OCI-LY1 (cell line): ENCODE measurements around the gene AFMID.

Source experiments
- H2AFZ ChIP-seq: fragments of 200-600 bp; sonication (generic), shearing (Covaris generic); 2 replicates; pipeline ENCODE4 v1.6.0; 2014; ENCODE audit warnings: antibody characterized with exemption, mild to moderate bottlenecking, low read length
- H3F3A ChIP-seq: fragments of 200-600 bp; sonication (generic), shearing (Covaris generic); 2 replicates; pipeline ENCODE4 v1.6.0; 2014; ENCODE audit warnings: mild to moderate bottlenecking, antibody characterized with exemption, low read length, moderate library complexity; ENCODE audit not compliant: insufficient read depth
- H3K27ac ChIP-seq: fragments of 200-600 bp; sonication (generic); 2 replicates; pipeline ENCODE4 v1.5.1; 2014; ENCODE audit warnings: low read length, mixed run types, mild to moderate bottlenecking, low read depth; ENCODE audit not compliant: poor library complexity, severe bottlenecking
- H3K27me3 ChIP-seq: fragments of 200-600 bp; sonication (generic); 2 replicates; pipeline ENCODE4 v1.6.0; 2014; ENCODE audit warnings: antibody characterized with exemption, mild to moderate bottlenecking, low read length, moderate library complexity; ENCODE audit not compliant: insufficient read depth
- H3K36me3 ChIP-seq: fragments of 200-600 bp; sonication (generic); 2 replicates; pipeline ENCODE4 v1.6.1; 2014; ENCODE audit warnings: mild to moderate bottlenecking, antibody characterized with exemption, low read length, moderate library complexity, mixed read lengths; ENCODE audit not compliant: insufficient read depth
- H3K4me1 ChIP-seq: fragments of 200-600 bp; sonication (generic); 2 replicates; pipeline ENCODE4 v1.5.1; 2014; ENCODE audit warnings: mild to moderate bottlenecking, low read length, moderate library complexity; ENCODE audit not compliant: insufficient read depth, severe bottlenecking
- H3K4me2 ChIP-seq: fragments of 200-600 bp; sonication (generic), shearing (Covaris generic); 2 replicates; pipeline ENCODE4 v1.6.1; 2014; ENCODE audit warnings: low read length
- H3K4me3 ChIP-seq: fragments of 200-600 bp; sonication (generic); 2 replicates; pipeline ENCODE4 v1.5.1; 2014; ENCODE audit warnings: low read length, low read depth, mild to moderate bottlenecking, mixed read lengths; ENCODE audit not compliant: poor library complexity, severe bottlenecking
- H3K79me2 ChIP-seq: fragments of 200-600 bp; shearing (Covaris generic); 2 replicates; pipeline ENCODE4 v1.6.1; 2016; ENCODE audit warnings: mixed run types, low read length, mixed read lengths; ENCODE audit not compliant: insufficient read depth
- H3K9ac ChIP-seq: fragments of 200-600 bp; sonication (generic), shearing (Covaris generic); 2 replicates; pipeline ENCODE4 v1.6.1; 2014; ENCODE audit warnings: mild to moderate bottlenecking, low read length, mixed read lengths
- H3K9me2 ChIP-seq: fragments of 200-600 bp; sonication (generic), shearing (Covaris generic); 2 replicates; pipeline ENCODE4 v1.6.1; 2014; ENCODE audit warnings: low read depth, mild to moderate bottlenecking, low read length, mixed read lengths
- H3K9me3 ChIP-seq: fragments of 200-600 bp; shearing (Covaris generic); 2 replicates; pipeline ENCODE4 v1.6.1; 2014; ENCODE audit warnings: low read length, mixed read lengths
- H4K20me1 ChIP-seq: fragments of 200-600 bp; sonication (generic), shearing (Covaris generic); 2 replicates; pipeline ENCODE4 v1.6.0; 2016; ENCODE audit warnings: mild to moderate bottlenecking, low read length; ENCODE audit not compliant: insufficient read depth
- EZH2 ChIP-seq: fragments of 200-600 bp; sonication (generic), shearing (Covaris generic); IDR thresholded peaks from 2 replicates; pipeline ENCODE4 v1.8.0; 2017; ENCODE audit warnings: borderline replicate concordance, mixed run types, mild to moderate bottlenecking, antibody characterized with exemption, low read length, moderate library complexity, mixed read lengths
- TF ChIP-seq, protein P1 (sequence below): fragments of 200-600 bp; sonication (generic), shearing (Covaris generic); IDR thresholded peaks from 2 replicates; pipeline ENCODE4 v1.5.1; 2017; ENCODE audit warnings: mild to moderate bottlenecking, antibody characterized with exemption, low read length, moderate library complexity, mixed read lengths

Gene AFMID

GRCh38 chr17:78175643-78175981, 11.6 kb upstream of the AFMID start:
- H3K9me3 ChIP-seq = no peaks in the 10 kb centered on the region
- TF ChIP-seq, protein P1, sequence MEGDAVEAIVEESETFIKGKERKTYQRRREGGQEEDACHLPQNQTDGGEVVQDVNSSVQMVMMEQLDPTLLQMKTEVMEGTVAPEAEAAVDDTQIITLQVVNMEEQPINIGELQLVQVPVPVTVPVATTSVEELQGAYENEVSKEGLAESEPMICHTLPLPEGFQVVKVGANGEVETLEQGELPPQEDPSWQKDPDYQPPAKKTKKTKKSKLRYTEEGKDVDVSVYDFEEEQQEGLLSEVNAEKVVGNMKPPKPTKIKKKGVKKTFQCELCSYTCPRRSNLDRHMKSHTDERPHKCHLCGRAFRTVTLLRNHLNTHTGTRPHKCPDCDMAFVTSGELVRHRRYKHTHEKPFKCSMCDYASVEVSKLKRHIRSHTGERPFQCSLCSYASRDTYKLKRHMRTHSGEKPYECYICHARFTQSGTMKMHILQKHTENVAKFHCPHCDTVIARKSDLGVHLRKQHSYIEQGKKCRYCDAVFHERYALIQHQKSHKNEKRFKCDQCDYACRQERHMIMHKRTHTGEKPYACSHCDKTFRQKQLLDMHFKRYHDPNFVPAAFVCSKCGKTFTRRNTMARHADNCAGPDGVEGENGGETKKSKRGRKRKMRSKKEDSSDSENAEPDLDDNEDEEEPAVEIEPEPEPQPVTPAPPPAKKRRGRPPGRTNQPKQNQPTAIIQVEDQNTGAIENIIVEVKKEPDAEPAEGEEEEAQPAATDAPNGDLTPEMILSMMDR = no peak
- no peak for TF ChIP-seq EZH2
- no peaks in the 10 kb centered on the region for H3K27me3 ChIP-seq
- H2AFZ ChIP-seq = no peak overlapping the region
- H3F3A ChIP-seq = no peaks in the 10 kb centered on the region
- H3K79me2 ChIP-seq = no peaks in the 10 kb centered on the region
- H4K20me1 ChIP-seq = no peaks in the 10 kb centered on the region
- H3K4me3 ChIP-seq = no peak overlapping the region
- peak overlapping the region; percentile 49 for H3K27ac ChIP-seq
- peaks cover 74% of the 10 kb centered on the region for H3K4me1 ChIP-seq
- H3K9ac ChIP-seq = no peak overlapping the region; the same call in 1 of the 2 replicates
- peak overlapping the region; percentile 39; the same call in 1 of the 2 replicates for H3K4me2 ChIP-seq
- H3K9me2 ChIP-seq = no peaks in the 10 kb centered on the region
- peaks cover 80% of the 10 kb centered on the region for H3K36me3 ChIP-seq

DNA sequence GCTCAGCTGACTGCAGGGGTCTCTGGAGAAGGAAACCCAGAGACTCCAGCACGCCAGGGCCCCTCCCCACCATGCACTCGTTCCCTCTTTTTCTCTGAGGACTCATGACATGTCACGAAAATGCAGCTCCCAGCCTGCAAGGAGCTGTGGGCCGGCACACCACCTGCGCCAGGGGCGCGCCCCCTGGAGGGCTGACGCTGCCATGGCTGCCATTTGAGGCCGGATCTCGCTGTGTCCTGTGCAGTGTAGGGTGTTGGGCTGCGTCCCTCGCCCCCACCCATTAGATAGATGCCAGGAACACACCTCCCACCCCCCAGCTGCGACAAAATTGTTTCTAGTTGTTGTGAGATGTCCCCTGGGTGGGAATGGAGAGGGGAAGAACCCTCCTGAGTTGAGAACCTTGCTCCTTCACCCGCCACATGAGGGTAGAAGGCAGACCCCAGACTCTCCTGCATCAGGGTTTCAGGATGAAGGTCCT, 10.6 kb upstream of the AFMID start:
- H3K4me3 ChIP-seq = no peak overlapping the region
- H3K4me1 ChIP-seq = peaks cover 74% of the 10 kb centered on the region
- peak overlapping the region; percentile 22; the same call in 1 of the 2 replicates for H3K9ac ChIP-seq
- H3F3A ChIP-seq = no peaks in the 10 kb centered on the region
- peak overlapping the region; percentile 72 for H3K27ac ChIP-seq
- H3K36me3 ChIP-seq = peaks cover 80% of the 10 kb centered on the region
- TF ChIP-seq EZH2 = no peak
- TF ChIP-seq, protein P1 = peak; percentile 98
- no peaks in the 10 kb centered on the region for H3K27me3 ChIP-seq
- H4K20me1 ChIP-seq = no peaks in the 10 kb centered on the region
- no peaks in the 10 kb centered on the region for H3K9me3 ChIP-seq
- no peaks in the 10 kb centered on the region for H3K9me2 ChIP-seq
- H3K79me2 ChIP-seq = no peaks in the 10 kb centered on the region
- H2AFZ ChIP-seq = no peak overlapping the region
- H3K4me2 ChIP-seq = peak overlapping the region; percentile 24; the same call in 1 of the 2 replicates

GRCh38 chr17:78179372-78179771, 7.8 kb upstream of the AFMID start:
- H3F3A ChIP-seq = no peaks in the 10 kb centered on the region; the same call in 1 of the 2 replicates
- H3K4me1 ChIP-seq = peaks cover 58% of the 10 kb centered on the region
- no peak overlapping the region for H2AFZ ChIP-seq
- peaks cover 82% of the 10 kb centered on the region for H3K36me3 ChIP-seq
- no peak overlapping the region for H3K4me3 ChIP-seq
- no peaks in the 10 kb centered on the region for H3K9me3 ChIP-seq
- no peak overlapping the region for H3K4me2 ChIP-seq
- H3K9me2 ChIP-seq = no peaks in the 10 kb centered on the region
- H3K27ac ChIP-seq = no peak overlapping the region
- H3K27me3 ChIP-seq = no peaks in the 10 kb centered on the region
- no peak for TF ChIP-seq EZH2
- no peak overlapping the region for H3K9ac ChIP-seq
- H4K20me1 ChIP-seq = no peaks in the 10 kb centered on the region
- H3K79me2 ChIP-seq = no peaks in the 10 kb centered on the region

GRCh38 chr17:78180083-78180482, 7.1 kb upstream of the AFMID start:
- Histone ChIP-seq H2AFZ (no peak overlapping the region), H3K36me3 (peaks cover 79% of the 10 kb centered on the region), H3K9ac (peak overlapping the region; percentile 12; the same call in 1 of the 2 replicates), H3K9me3 (no peaks in the 10 kb centered on the region), H3K4me1 (peaks cover 58% of the 10 kb centered on the region), H3K4me3 (peak overlapping the region; percentile 18), H3K4me2 (peak overlapping the region; percentile 44), H3F3A (no peaks in the 10 kb centered on the region; the same call in 1 of the 2 replicates), H3K27me3 (no peaks in the 10 kb centered on the region), H4K20me1 (no peaks in the 10 kb centered on the region), H3K79me2 (no peaks in the 10 kb centered on the region), H3K9me2 (no peaks in the 10 kb centered on the region), H3K27ac (peak overlapping the region; percentile 69)
- TF ChIP-seq EZH2 = no peak
- TF ChIP-seq, protein P1 = no peak
